ENCODE data around the gene MRPL19.

Gene MRPL19

GRCh38 chr2:75614162-75614651 lies 32.4 kb upstream of the MRPL19 start:
- no peak overlapping the region for H3K4me2 ChIP-seq
- no peaks in the 10 kb centered on the region for H3K9me3 ChIP-seq
- H3K4me1 ChIP-seq: 0 out of 2 replicates have a peak, but pooled peaks cover 6% of the 10 kb centered on the region
- H3K36me3 ChIP-seq: no peaks in the 10 kb centered on the region
- H3K27me3 ChIP-seq: no peaks in the 10 kb centered on the region
- H4K20me1 ChIP-seq: no peaks in the 10 kb centered on the region
- TF ChIP-seq Cebpa-rat (IDR thresholded peaks at IDR 0.05): no peak
- no peak overlapping the region for H3K4me3 ChIP-seq
- no peak overlapping the region for H3K27ac ChIP-seq
- H3K9ac ChIP-seq: no peak overlapping the region

GRCh38 chr2:75616406-75616805 lies 30.2 kb upstream of the MRPL19 start:
- no peak overlapping the region for H3K4me3 ChIP-seq
- no peaks in the 10 kb centered on the region for H3K27me3 ChIP-seq
- H3K4me2 ChIP-seq: no peak overlapping the region
- no peaks in the 10 kb centered on the region for H4K20me1 ChIP-seq
- no peaks in the 10 kb centered on the region for H3K36me3 ChIP-seq
- H3K27ac ChIP-seq: no peak overlapping the region
- no peaks in the 10 kb centered on the region for H3K4me1 ChIP-seq
- no peaks in the 10 kb centered on the region for H3K9me3 ChIP-seq
- no peak overlapping the region for H3K9ac ChIP-seq
- no peak for TF ChIP-seq Cebpa-rat (IDR thresholded peaks at IDR 0.05)

- Histone ChIP-seq H3K27ac (no peak overlapping the region), H3K36me3 (no peaks in the 10 kb centered on the region), H3K9ac (no peak overlapping the region), H3K9me3 (no peaks in the 10 kb centered on the region), H4K20me1 (no peaks in the 10 kb centered on the region), H3K4me3 (no peak overlapping the region), H3K27me3 (no peaks in the 10 kb centered on the region), H3K4me1 (no peaks in the 10 kb centered on the region), H3K4me2 (no peak overlapping the region)
- no peak for TF ChIP-seq Cebpa-rat (IDR thresholded peaks at IDR 0.05)
Observed at GRCh38 chr2:75616933-75617332, 29.6 kb upstream of the MRPL19 start.

DNA sequence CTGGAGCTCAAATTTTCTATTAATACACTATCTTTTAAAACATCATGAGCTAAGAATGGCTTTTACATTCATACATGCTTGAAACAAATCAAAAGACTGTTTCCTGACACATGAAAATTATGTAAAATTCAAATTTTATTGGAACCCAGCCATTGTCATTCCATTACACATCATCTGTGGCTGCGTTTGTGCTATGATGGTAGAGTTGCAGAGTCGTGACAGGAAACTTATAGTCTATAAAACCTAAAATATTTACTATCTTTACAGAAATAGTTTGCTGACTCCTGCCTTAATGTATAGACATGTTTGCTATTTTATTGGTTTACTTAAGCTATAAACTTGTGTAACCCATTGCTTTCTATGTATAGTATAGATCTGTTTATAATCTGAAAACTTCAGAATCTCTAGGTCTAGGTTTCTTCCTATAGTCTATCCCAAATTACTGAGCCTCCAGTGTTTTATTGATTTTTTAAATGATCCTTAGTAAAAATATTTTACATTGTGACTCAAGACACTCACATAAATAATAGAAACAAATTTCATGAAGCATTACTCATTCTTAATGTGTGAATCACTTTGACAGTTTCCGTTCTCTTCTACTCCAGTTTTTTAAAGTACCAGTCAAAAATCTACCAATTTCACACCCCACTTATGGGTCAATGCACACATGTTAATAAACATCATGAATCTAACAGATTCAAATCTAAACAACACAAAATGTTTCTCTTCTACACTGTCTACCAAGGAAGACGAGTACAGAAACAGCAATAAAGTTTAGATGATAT lies 26.4 kb upstream of the MRPL19 start:
- Histone ChIP-seq H3K9me3 (no peaks in the 10 kb centered on the region), H3K27ac (no peak overlapping the region), H3K36me3 (no peaks in the 10 kb centered on the region), H3K27me3 (no peaks in the 10 kb centered on the region), H4K20me1 (no peaks in the 10 kb centered on the region), H3K4me1 (no peaks in the 10 kb centered on the region), H3K9ac (no peak overlapping the region), H3K4me2 (no peak overlapping the region), H3K4me3 (no peak overlapping the region)
- no peak for TF ChIP-seq Cebpa-rat (IDR thresholded peaks at IDR 0.05)

DNA sequence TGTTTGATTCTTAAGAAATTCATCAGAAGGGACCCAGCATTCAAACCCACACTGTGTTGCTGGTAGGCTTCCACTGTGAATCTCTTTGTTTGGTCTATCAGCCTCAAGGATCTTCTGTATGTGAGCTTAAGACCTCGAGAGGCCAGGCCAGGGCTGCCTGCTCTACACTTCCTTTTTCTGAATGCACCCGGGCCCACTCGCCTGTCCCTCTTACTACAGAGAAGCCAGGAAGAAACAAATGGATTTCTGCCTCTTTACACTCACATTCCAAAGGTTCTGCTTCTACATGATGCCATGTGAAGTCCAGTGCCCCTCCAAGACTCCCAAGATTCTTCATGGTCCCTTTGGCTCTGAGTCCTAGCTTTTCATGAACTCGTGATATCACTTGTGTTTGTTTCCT lies 25.4 kb upstream of the MRPL19 start:
- H3K36me3 ChIP-seq: no peaks in the 10 kb centered on the region
- H3K4me1 ChIP-seq: no peaks in the 10 kb centered on the region
- no peak overlapping the region for H3K4me3 ChIP-seq
- no peaks in the 10 kb centered on the region for H3K27me3 ChIP-seq
- TF ChIP-seq Cebpa-rat (IDR thresholded peaks at IDR 0.05): no peak
- H3K27ac ChIP-seq: no peak overlapping the region
- no peaks in the 10 kb centered on the region for H4K20me1 ChIP-seq
- H3K9ac ChIP-seq: no peak overlapping the region
- H3K4me2 ChIP-seq: no peak overlapping the region
- H3K9me3 ChIP-seq: no peaks in the 10 kb centered on the region

- TF ChIP-seq Cebpa-rat (IDR thresholded peaks at IDR 0.05): no peak
- no peak overlapping the region for H3K27ac ChIP-seq
- no peak overlapping the region for H3K4me3 ChIP-seq
- H3K4me1 ChIP-seq: no peaks in the 10 kb centered on the region
- no peaks in the 10 kb centered on the region for H3K36me3 ChIP-seq
- H3K4me2 ChIP-seq: no peak overlapping the region
- H3K27me3 ChIP-seq: no peaks in the 10 kb centered on the region
- H3K9ac ChIP-seq: no peak overlapping the region
- no peaks in the 10 kb centered on the region for H3K9me3 ChIP-seq
- no peaks in the 10 kb centered on the region for H4K20me1 ChIP-seq
Observed at GRCh38 chr2:75622500-75622899, 24.1 kb upstream of the MRPL19 start.

DNA sequence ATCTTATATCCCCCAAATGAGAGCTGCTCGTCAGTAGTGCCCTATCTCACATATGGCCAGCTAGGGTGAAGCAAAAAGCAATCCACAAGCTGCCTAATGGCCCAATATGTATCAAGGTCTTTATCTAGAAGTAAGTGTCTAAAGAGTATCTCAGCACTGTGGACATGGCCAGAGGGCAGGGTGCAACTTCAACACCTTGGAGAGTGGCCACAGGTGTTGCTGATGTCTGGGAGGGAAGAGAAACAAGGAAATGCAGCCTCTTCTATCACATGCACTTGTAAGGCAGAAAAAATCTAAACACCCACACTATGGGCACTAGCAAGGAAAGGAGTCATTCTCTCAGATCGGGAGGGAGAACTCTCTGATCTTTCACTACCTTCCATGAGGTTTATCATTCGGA lies 23.7 kb upstream of the MRPL19 start:
- no peak overlapping the region for H3K4me2 ChIP-seq
- no peaks in the 10 kb centered on the region for H3K36me3 ChIP-seq
- no peak for TF ChIP-seq Cebpa-rat (IDR thresholded peaks at IDR 0.05)
- no peaks in the 10 kb centered on the region for H3K9me3 ChIP-seq
- no peaks in the 10 kb centered on the region for H3K4me1 ChIP-seq
- H3K9ac ChIP-seq: no peak overlapping the region
- no peak overlapping the region for H3K27ac ChIP-seq
- no peak overlapping the region for H3K4me3 ChIP-seq
- H3K27me3 ChIP-seq: no peaks in the 10 kb centered on the region
- H4K20me1 ChIP-seq: no peaks in the 10 kb centered on the region

DNA sequence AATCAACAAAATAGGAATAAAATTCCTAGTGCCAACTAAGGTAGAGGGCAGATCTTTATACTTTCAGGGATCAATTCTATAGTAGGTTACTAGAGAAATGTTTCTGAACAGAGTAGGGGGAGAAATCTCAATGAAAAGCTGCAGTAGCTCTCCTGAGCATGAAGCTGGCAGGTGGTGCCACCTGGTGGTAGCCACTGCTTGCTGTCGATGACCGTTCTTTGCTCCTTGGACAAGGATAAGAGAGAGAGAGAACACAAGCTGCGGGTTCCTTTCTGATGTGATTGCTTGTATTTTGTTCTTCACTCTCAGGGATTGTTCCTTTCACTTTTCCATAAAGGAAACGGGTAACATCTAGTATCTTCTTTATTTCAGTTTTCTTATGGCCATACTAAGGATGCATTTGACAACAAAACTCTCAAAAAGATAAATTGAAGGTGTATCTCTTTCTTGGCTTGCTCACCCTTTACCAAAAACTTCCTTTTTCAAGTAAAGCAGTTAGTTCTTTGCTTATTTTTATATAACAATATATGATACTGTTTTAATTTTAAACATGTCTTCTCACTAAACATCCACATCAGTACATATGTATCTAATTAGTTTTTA lies 18.6 kb upstream of the MRPL19 start:
- H3K27me3 ChIP-seq: no peaks in the 10 kb centered on the region
- H4K20me1 ChIP-seq: no peaks in the 10 kb centered on the region
- H3K27ac ChIP-seq: no peak overlapping the region
- H3K9me3 ChIP-seq: no peaks in the 10 kb centered on the region
- no peak overlapping the region for H3K9ac ChIP-seq
- H3K36me3 ChIP-seq: no peaks in the 10 kb centered on the region
- H3K4me3 ChIP-seq: no peak overlapping the region
- no peak for TF ChIP-seq Cebpa-rat (IDR thresholded peaks at IDR 0.05)
- no peaks in the 10 kb centered on the region for H3K4me1 ChIP-seq
- no peak overlapping the region for H3K4me2 ChIP-seq

DNA sequence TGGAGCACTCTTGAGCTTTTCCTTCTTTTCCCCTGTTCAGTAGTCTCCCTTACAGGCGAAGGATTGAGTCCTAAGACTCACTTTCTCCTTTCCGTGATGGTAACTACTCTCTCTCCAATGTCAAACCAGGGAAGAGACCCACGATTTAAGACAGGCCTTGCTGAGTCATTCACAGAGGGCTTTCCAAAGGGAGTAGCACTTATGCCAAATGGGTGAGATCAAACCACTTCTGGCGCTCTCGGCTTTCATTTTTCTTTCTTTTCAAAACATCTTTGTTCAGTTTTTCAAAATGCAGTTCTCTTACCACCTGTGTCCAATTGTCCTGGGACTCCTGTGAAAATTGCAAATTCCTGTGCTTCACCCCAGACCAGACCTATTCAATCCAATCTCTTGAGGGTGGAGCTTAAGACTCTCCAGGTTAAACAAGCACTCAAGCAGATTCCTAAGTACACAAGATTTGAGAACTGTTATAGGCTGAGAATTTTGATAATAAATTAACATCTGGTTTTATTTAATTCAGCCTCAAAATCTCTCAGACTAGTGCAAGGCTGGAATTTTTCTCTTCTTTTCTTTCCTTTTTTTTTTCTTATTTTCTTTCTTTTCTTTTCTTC lies 14.4 kb upstream of the MRPL19 start:
- H3K4me2 ChIP-seq: no peak overlapping the region
- H3K9ac ChIP-seq: no peak overlapping the region
- no peaks in the 10 kb centered on the region for H4K20me1 ChIP-seq
- H3K27ac ChIP-seq: no peak overlapping the region
- H3K9me3 ChIP-seq: no peaks in the 10 kb centered on the region
- no peaks in the 10 kb centered on the region for H3K27me3 ChIP-seq
- H3K4me1 ChIP-seq: no peaks in the 10 kb centered on the region
- no peaks in the 10 kb centered on the region for H3K36me3 ChIP-seq
- H3K4me3 ChIP-seq: no peak overlapping the region
- no peak for TF ChIP-seq Cebpa-rat (IDR thresholded peaks at IDR 0.05)

GRCh38 chr2:75632813-75633212 lies 13.8 kb upstream of the MRPL19 start:
- Histone ChIP-seq H3K9me3 (no peaks in the 10 kb centered on the region), H3K27ac (no peak overlapping the region)
- no peak for TF ChIP-seq Cebpa-rat (IDR thresholded peaks at IDR 0.05)

More at GRCh38 chr2:75632813-75633212, 13.8 kb upstream of the MRPL19 start:
- H3K36me3 ChIP-seq: no peaks in the 10 kb centered on the region
- no peaks in the 10 kb centered on the region for H3K27me3 ChIP-seq
- H3K9ac ChIP-seq: no peak overlapping the region
- no peak overlapping the region for H3K4me3 ChIP-seq
- no peaks in the 10 kb centered on the region for H4K20me1 ChIP-seq
- H3K4me1 ChIP-seq: no peaks in the 10 kb centered on the region
- H3K4me2 ChIP-seq: no peak overlapping the region

All from BLaER1 (cell line).